Parathyroid adenoma (tissue), 2 donors: ENCODE measurements around the gene SLC25A47.

Source experiments
- H2AFZ ChIP-seq: fragments of 300-600 bp; sonication (generic); one replicate; pipeline ENCODE4 v1.7.0; 2017; ENCODE audit warnings: antibody characterized with exemption, mild to moderate bottlenecking
- H3K27ac ChIP-seq: fragments of 300-600 bp; sonication (generic); one replicate; pipeline ENCODE4 v1.7.0; 2017
- H3K27me3 ChIP-seq: fragments of 300-600 bp; sonication (generic); one replicate; pipeline ENCODE4 v1.7.0; 2017; ENCODE audit warnings: low read length; ENCODE audit not compliant: control insufficient read depth, insufficient read depth
- H3K36me3 ChIP-seq: fragments of 300-600 bp; sonication (generic); one replicate; pipeline ENCODE4 v1.7.0; 2017; ENCODE audit warnings: low read length; ENCODE audit not compliant: control insufficient read depth, insufficient read depth
- H3K4me1 ChIP-seq: fragments of 300-600 bp; sonication (generic); one replicate; pipeline ENCODE4 v1.7.0; 2017; ENCODE audit warnings: control low read depth
- H3K4me2 ChIP-seq: fragments of 300-600 bp; sonication (generic); one replicate; pipeline ENCODE4 v1.7.0; 2017; ENCODE audit warnings: low read length
- H3K4me3 ChIP-seq: fragments of 300-600 bp; sonication (generic); one replicate; pipeline ENCODE4 v1.7.0; 2017; ENCODE audit warnings: low read depth, low read length
- H3K79me2 ChIP-seq: fragments of 300-600 bp; sonication (generic); one replicate; pipeline ENCODE4 v1.7.0; 2017; ENCODE audit warnings: control low read depth
- H3K9ac ChIP-seq: fragments of 300-600 bp; sonication (generic); one replicate; pipeline ENCODE4 v1.7.0; 2017; ENCODE audit warnings: mild to moderate bottlenecking
- H3K9me3 ChIP-seq: fragments of 300-600 bp; sonication (generic); one replicate; pipeline ENCODE4 v1.7.0; 2017; ENCODE audit warnings: low read length; ENCODE audit not compliant: control insufficient read depth
- CTCF ChIP-seq: fragments of 300-600 bp; sonication (generic); IDR thresholded peaks from one replicate; pipeline ENCODE4 v1.7.0; 2017; ENCODE audit warnings: antibody characterized with exemption, mild to moderate bottlenecking
- donor health status: primary hyperparathyroidism.

SLC25A47 gene

GRCh38 chr14:100345711-100346110 is 22.6 kb downstream of the SLC25A47 start:
- no peak for TF ChIP-seq CTCF
- Histone ChIP-seq H3K36me3 (no peaks in the 10 kb centered on the region), H3K9me3 (no peaks in the 10 kb centered on the region)

GRCh38 chr14:100346306-100347091 is 23.4 kb downstream of the SLC25A47 start:
- Histone ChIP-seq H3K4me2 (no peak overlapping the region), H3K36me3 (no peaks in the 10 kb centered on the region), H3K27me3 (no peaks in the 10 kb centered on the region), H3K9ac (no peak overlapping the region), H3K27ac (no peak overlapping the region), H3K79me2 (no peaks in the 10 kb centered on the region), H3K9me3 (no peaks in the 10 kb centered on the region), H3K4me3 (no peak overlapping the region), H2AFZ (no peak overlapping the region), H3K4me1 (no peaks in the 10 kb centered on the region)
- no peak for TF ChIP-seq CTCF

More at GRCh38 chr14:100345711-100346110, 22.6 kb downstream of the SLC25A47 start:
- H3K27me3 ChIP-seq = no peaks in the 10 kb centered on the region
- H3K4me3 ChIP-seq = no peak overlapping the region
- H2AFZ ChIP-seq = no peak overlapping the region
- no peak overlapping the region for H3K4me2 ChIP-seq
- H3K27ac ChIP-seq = no peak overlapping the region
- H3K4me1 ChIP-seq = no peaks in the 10 kb centered on the region
- no peaks in the 10 kb centered on the region for H3K79me2 ChIP-seq
- no peak overlapping the region for H3K9ac ChIP-seq

- Histone ChIP-seq H3K36me3 (no peaks in the 10 kb centered on the region), H3K4me3 (no peak overlapping the region), H3K9me3 (no peaks in the 10 kb centered on the region), H3K4me2 (no peak overlapping the region), H3K79me2 (no peaks in the 10 kb centered on the region), H3K4me1 (no peaks in the 10 kb centered on the region), H3K27me3 (no peaks in the 10 kb centered on the region), H3K27ac (no peak overlapping the region), H3K9ac (no peak overlapping the region), H2AFZ (no peak overlapping the region)
- TF ChIP-seq CTCF = no peak
These were observed 25.2 kb downstream of the SLC25A47 start for GRCh38 chr14:100348253-100348729.

GRCh38 chr14:100348784-100349685 is 25.9 kb downstream of the SLC25A47 start:
- H3K4me3 ChIP-seq = no peak overlapping the region
- no peaks in the 10 kb centered on the region for H3K27me3 ChIP-seq
- H3K36me3 ChIP-seq = no peaks in the 10 kb centered on the region
- no peak for TF ChIP-seq CTCF
- H3K4me1 ChIP-seq = no peaks in the 10 kb centered on the region
- no peak overlapping the region for H3K9ac ChIP-seq
- H3K79me2 ChIP-seq = no peaks in the 10 kb centered on the region
- H3K27ac ChIP-seq = no peak overlapping the region
- no peak overlapping the region for H3K4me2 ChIP-seq
- no peaks in the 10 kb centered on the region for H3K9me3 ChIP-seq
- no peak overlapping the region for H2AFZ ChIP-seq
